ENCODE measurements around the gene KRTAP5-5.

DNA sequence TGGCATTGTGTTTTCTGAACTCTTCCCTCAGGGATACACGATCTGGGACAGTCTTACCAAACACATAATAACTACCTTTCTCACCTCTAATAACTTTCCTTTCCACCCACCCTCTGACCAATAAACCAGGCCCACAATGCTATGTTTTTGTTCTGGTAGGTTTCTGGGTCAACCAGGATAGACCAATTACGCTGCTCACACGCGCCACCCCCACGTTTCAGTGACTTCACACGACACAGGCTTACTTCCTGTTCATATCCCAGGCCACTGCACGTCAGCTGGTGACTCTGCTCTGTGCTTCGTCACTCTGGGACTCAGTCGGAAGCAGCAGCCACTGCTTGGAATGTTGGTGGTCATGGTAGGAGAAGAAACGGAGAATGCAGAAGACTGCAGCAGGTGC is 10.1 kb upstream of the KRTAP5-5 start:
- no peak for TF ChIP-seq EZH2 (IDR thresholded peaks at IDR 0.05)
- no peak for TF ChIP-seq POLR2AphosphoS5 (IDR thresholded peaks at IDR 0.05; ENCODE audit: borderline replicate concordance, low read depth, low read length)
- TF ChIP-seq FOXP2 (optimal IDR thresholded peaks at IDR 0.05; ENCODE audit: control extremely low read depth, extremely low read length, insufficient read depth) = no peak

Measured in SK-N-MC (cell line).